ENCODE data around the gene WDR26. TPM values are rescaled to one million over a fixed set of nuclear protein-coding genes. Genes with fewer than 3 reads are reported as not detected.

The WDR26 gene
- total RNA-seq, 6 experiments from 2014 or later: 27.2 to 46.8 (median 40.1) TPM

GRCh38 chr1:224432672-224433040 is 1.9 kb downstream of the WDR26 start:
- no peaks in the 10 kb centered on the region for H3K9me3 ChIP-seq
- H3K4me3 ChIP-seq: peak overlapping the region; percentile 72 to 78 (median 77)
- no peaks in the 10 kb centered on the region for H3K27me3 ChIP-seq
- 2% methylated on average over 6 of the region's 6 CpGs for WGBS (ENCODE audit: insufficient coverage, low coverage, low lambda C conversion rate, missing lambda C conversion rate)
- peak overlapping the region; percentile 89 to 95 (median 90) for H3K27ac ChIP-seq
- H3K4me1 ChIP-seq: peaks cover 0 to 41% (median 21%) of the 10 kb centered on the region in 4 donors
- DNase-seq (no peak), ATAC-seq (peak in 2 of 4 donors; percentile 7 to 21)
- intact Hi-C loops (cut with DNase I): no loop called here
- TF ChIP-seq CTCF (IDR thresholded peaks at IDR 0.05): no peak
- TF ChIP-seq POLR2A (IDR thresholded peaks at IDR 0.05): no peak
- H3K36me3 ChIP-seq: peaks cover 0 to 6% (median 0%) of the 10 kb centered on the region in 4 donors

DNA sequence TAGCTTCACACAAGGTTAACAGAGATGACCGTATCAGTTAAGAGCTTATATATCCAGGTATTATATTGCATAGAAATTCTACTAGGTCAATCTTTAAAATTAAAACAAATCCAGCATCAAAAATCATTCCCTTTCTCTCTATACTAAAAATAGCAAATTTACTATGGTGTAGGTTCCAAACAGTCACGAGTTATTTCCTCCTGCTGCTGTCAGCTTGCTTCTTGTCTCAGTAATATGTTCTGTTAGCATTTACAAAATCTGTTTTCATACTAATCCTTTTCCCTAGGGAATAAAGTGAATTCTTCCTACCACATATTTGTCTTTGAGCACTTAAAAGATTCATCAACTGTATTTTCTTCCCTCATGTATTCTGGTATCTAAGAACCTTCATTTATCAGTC is 2.5 kb downstream of the WDR26 start:
- Histone ChIP-seq H3K27me3 (no peaks in the 10 kb centered on the region), H3K4me1 (peaks cover 0 to 41% (median 21%) of the 10 kb centered on the region in 4 donors), H3K27ac (peak overlapping the region; percentile 89 to 95 (median 90)), H3K9me3 (no peaks in the 10 kb centered on the region), H3K36me3 (peaks cover 0 to 6% (median 0%) of the 10 kb centered on the region in 4 donors), H3K4me3 (peak overlapping the region; percentile 72 to 78 (median 77))
- intact Hi-C loops (cut with DNase I): no loop called here
- 14% methylated on average over 2 of the region's 2 CpGs for WGBS (ENCODE audit: insufficient coverage, low coverage, low lambda C conversion rate, missing lambda C conversion rate)
- TF ChIP-seq CTCF (IDR thresholded peaks at IDR 0.05) (no peak), POLR2A (IDR thresholded peaks at IDR 0.05) (no peak)
- DNase-seq: no peak
- peak in 1 of 4 donors; percentile 10 for ATAC-seq

DNA sequence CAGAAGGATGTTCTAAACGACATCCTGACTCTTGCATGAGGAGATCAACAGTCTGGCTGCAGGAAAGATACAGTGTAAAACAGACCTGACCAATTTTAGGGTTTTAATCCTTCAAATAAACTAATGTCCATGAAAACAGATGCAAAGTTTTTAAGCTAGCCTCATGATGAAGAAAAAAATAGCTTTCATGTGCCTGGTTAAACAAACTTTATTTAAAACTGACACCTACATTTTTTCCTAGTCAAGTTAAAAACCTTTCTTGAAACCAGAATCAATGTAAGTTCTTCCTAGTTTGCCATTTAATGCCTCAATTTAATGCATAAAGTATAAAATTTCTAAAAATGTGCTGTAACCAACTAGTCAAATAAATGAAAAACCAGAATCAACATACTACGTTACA is 2.9 kb downstream of the WDR26 start:
- no peak for ATAC-seq
- H3K4me1 ChIP-seq: peaks cover 0 to 41% (median 21%) of the 10 kb centered on the region in 4 donors

GRCh38 chr1:224430511-224431113 is 4.0 kb downstream of the WDR26 start:
- no peak for TF ChIP-seq CTCF (IDR thresholded peaks at IDR 0.05)
- peak; percentile 54 for TF ChIP-seq POLR2A (IDR thresholded peaks at IDR 0.05)
- no peaks in the 10 kb centered on the region for H3K27me3 ChIP-seq
- no peak overlapping the region for H3K4me3 ChIP-seq
- H3K36me3 ChIP-seq: peaks cover 0 to 6% (median 3%) of the 10 kb centered on the region in 4 donors
- H3K4me1 ChIP-seq: peaks cover 0 to 37% (median 18%) of the 10 kb centered on the region in 4 donors
- 0% methylated on average over 2 of the region's 2 CpGs for WGBS (ENCODE audit: insufficient coverage, low coverage, low lambda C conversion rate, missing lambda C conversion rate)
- intact Hi-C loops (cut with DNase I): no loop called here
- peak; percentile 27 to 45 (median 32) for ATAC-seq
- peak overlapping the region; percentile 89 to 95 (median 90) for H3K27ac ChIP-seq
- no peak for DNase-seq
- H3K9me3 ChIP-seq: no peaks in the 10 kb centered on the region

More for the DNA sequence above, 2.9 kb downstream of the WDR26 start:
- H3K9me3 ChIP-seq: no peaks in the 10 kb centered on the region
- peak overlapping the region; percentile 89 to 95 (median 90) for H3K27ac ChIP-seq
- no peak for DNase-seq
- no peak for TF ChIP-seq POLR2A (IDR thresholded peaks at IDR 0.05)
- no peak for TF ChIP-seq CTCF (IDR thresholded peaks at IDR 0.05)
- intact Hi-C loops (cut with DNase I): no loop called here
- no peaks in the 10 kb centered on the region for H3K27me3 ChIP-seq
- H3K4me3 ChIP-seq: peak overlapping the region in 1 of 3 donors; percentile 77
- H3K36me3 ChIP-seq: peaks cover 0 to 6% (median 0%) of the 10 kb centered on the region in 4 donors
- 13% methylated on average over 2 of the region's 2 CpGs for WGBS (ENCODE audit: insufficient coverage, low coverage, low lambda C conversion rate, missing lambda C conversion rate)

Data from right lobe of liver (tissue), 6 donors.